GM12892 (cell line): Measurements from ENCODE around the gene KCNMA1.
"Not testable (repeated sequence)": the region's sequence is repeated elsewhere in the genome, so short reads cannot be mapped to it uniquely, and the experiment has no call there.

Source experiments
- POLR2A ChIP-seq: IDR thresholded peaks from 2 replicates; pipeline ENCODE4 v1.6.1; 2011; ENCODE audit warnings: low read depth, low read length, control low read depth
- POLR2AphosphoS5 ChIP-seq: IDR thresholded peaks from 2 replicates; pipeline ENCODE4 v1.6.1; 2011; ENCODE audit warnings: low read depth, low read length, control low read depth

DNA sequence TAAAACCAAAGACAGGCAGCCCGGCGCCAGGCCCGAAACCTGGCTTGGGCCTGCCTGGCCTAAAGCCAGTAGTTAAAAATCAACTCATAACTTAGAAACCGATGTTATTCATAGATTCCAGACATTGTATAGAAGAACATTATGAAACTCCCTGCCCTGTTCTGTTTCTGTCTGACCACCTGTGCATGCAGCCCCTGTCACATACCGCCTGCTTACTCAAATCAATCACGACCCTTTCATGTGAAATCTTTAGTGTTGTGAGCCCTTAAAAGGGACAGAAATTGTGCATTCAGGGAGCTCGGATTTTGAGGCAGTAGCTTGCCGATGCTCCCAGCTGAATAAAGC is 45.5 kb upstream of the KCNMA1 start:
- not testable (repeated sequence) for TF ChIP-seq POLR2AphosphoS5
- peak; percentile 19; the same call in 1 of the 2 replicates for TF ChIP-seq POLR2A
